ENCODE measurements around the gene HPS4. TPM values are rescaled to one million over a fixed set of nuclear protein-coding genes. Genes with fewer than 3 reads are reported as not detected.
"Not testable (repeated sequence)": the region's sequence is repeated elsewhere in the genome, so short reads cannot be mapped to it uniquely, and the experiment has no call there.

The HPS4 gene
- total RNA-seq, 1 donor from 2014 or later, result 28.1 TPM

DNA sequence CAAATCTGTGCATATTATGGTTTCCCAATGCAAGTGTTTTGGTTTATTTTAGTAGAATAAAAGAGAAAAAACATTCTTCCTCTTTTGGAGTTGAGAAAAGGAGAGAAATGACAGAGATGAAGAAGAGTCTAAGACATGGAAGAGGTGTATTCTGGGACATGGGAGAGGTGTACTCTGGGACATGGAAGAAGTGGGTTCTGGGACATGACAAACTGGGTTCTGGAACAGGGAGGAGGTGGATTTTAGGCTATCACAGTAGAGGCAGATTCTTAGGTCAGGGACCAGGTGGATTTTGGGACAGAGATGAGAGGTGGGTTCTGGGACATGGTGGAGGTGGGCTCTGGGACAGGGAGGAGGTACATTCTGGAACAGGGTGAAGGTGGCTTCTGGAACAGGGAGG lies 56.7 kb downstream of the HPS4 start:
- DNase-seq (ENCODE audit: low spot score in 2 of 2) (no peak), FAIRE-seq (no peak)

DNA sequence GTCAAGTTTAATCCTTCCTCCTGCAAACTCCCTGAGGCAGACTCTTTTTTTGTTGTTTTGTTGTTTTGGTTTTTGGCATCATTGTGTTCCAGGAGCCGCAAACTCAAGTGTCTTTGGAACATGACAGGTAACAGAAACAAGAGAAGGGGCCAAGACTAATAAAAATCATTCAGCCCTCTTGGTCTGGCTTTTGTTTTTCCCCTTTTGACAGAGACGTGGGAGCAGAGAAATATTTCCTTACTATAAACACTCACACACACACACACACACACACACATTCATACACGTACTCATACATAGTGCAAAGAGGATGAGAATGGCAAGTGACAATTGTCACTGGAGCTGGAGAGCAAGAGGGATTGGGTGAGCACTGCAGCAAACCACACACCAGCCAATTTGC lies 65.0 kb downstream of the HPS4 start:
- no peak for FAIRE-seq

DNA sequence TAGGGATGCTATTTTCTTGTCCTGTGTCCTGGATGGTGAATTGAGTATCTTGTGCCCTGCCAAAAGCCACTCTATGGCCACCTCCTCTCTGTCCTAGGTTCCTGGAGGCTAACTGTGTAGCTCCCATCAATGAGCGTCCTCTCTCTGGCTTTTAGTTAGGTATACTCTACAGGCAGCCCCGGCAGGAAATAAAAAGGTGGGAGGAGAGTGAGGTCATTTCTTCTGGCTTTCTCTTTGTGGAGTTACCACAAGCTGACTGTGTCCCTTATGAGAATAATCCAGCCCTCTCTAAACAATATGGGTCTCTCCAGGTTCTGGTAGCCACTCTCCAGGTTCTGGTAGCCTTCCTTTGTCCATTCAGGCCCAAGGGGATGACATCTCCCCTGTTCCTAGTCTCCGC lies 66.2 kb downstream of the HPS4 start:
- DNase-seq (ENCODE audit: low spot score in 2 of 2), result no peak
- FAIRE-seq, result no peak

More for the DNA sequence above, 65.0 kb downstream of the HPS4 start:
- no peak for DNase-seq (ENCODE audit: low spot score in 2 of 2)

DNA sequence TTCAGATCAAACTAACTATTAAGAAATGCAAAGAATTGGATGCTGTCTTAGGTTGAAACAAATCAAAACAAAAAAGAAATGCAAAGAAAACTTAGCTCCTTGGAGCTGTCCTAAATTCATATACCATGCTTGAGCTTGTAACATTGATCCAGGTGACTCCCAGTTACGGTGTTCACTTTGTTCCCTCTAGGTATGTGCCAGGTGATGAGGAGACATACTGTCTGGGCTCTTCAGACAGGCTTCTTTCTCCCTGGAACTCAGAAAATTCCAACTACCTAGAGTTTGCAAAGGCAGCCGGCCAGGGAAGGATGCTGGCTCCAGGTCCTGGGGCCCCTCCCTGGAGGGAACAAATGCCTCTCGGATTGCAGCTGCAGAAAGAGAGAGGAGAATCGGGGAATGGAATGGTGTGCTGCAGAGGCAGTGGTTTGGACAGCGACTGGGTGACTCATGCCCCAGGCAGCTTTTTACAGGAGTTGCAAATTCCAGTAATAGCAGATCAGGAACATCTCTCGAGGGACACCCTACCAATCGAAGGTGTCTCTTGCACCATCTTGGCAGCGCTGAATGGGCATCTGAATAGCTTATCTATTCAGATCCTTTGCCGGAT lies 66.8 kb downstream of the HPS4 start:
- FAIRE-seq, result no peak
- no peak for DNase-seq (ENCODE audit: low spot score in 2 of 2)

DNA sequence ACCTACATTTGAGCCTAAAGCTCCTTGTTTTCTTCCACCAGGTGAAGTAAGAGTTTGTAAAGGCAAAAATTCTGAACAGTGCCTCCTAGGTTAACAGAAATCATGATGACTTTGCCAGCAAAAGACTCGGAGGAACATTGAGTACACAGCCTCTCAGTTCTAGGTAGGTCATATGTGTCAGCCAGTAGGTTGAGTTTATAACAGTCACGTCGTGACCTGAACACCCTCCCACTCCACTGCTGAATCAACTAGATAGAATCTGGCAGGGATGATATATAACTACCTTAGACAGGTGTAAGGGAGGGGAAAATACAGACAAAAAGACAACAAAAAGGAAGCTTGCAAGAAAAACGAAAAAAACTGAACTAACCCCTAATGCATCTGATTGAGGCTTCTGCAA lies 67.3 kb downstream of the HPS4 start:
- FAIRE-seq, result no peak
- no peak for DNase-seq (ENCODE audit: low spot score in 2 of 2)

DNA sequence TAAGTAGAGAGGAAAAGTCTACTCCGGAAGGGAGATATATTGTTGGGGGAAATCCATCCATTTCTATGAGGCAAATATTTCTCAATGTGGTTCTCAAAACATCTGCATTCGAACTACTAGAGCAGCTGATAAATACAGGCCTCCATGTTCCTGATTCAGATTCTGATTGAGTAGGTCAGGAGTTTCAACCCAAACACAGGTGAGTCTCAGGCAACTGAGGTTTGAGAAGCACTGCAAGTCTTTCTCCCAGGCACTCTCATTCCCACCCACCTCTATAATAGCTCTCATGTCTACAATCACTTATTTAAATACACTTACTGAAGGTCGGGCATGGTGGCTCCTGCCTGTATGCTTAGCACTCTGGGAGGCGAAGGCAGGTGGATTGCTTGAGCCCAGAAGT lies 69.2 kb downstream of the HPS4 start:
- DNase-seq (ENCODE audit: low spot score in 2 of 2) (no peak), FAIRE-seq (no peak)

DNA sequence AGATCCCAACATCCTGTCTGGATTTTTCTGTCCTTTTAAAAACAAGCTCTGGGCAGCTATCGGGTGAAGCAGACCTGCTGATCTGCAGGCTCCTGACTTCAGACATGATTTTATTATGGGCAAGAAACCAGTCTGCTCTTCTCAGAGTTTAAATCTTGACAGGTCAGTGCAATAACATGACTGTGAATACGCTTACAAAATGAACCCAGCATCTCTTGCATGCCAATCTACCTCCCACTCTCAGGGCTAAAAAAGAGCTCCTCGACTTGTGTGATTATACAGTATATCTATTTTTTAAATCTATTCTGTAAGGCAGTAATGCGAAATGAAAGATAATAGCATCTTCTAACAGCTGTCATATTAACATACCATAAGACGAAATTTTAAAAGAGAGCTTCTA lies 73.2 kb downstream of the HPS4 start:
- DNase-seq (ENCODE audit: low spot score in 2 of 2) (no peak), FAIRE-seq (no peak)

DNA sequence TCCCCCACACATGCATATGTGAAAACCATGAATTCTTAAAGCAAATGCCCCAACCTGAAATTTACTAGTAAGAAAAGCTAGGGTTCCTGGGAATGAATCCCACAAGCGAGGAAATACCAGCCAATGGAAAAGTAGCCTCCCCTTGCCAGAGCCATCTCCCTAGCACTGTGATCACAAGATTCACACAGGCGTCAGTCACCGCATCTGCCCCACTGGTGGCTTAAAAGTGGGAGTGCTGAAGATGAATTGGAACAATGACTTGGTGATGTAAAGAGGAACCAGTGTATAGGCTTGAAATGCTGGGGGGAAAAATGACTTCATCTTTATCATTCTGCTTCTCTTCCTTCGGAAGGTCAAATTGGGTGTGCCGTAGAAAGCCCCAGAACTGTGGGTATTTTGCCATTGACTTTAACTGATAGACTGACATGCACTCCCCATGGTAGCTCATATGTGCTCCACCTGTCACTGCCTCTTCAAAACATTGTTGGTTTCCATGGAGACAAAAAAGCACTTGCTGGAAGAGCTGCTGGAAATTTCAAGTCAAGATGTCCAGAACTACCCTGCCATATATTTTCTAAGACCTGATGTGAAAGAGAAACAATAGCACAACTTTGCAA lies 73.8 kb downstream of the HPS4 start:
- FAIRE-seq, result no peak
- no peak for DNase-seq (ENCODE audit: low spot score in 2 of 2)

DNA sequence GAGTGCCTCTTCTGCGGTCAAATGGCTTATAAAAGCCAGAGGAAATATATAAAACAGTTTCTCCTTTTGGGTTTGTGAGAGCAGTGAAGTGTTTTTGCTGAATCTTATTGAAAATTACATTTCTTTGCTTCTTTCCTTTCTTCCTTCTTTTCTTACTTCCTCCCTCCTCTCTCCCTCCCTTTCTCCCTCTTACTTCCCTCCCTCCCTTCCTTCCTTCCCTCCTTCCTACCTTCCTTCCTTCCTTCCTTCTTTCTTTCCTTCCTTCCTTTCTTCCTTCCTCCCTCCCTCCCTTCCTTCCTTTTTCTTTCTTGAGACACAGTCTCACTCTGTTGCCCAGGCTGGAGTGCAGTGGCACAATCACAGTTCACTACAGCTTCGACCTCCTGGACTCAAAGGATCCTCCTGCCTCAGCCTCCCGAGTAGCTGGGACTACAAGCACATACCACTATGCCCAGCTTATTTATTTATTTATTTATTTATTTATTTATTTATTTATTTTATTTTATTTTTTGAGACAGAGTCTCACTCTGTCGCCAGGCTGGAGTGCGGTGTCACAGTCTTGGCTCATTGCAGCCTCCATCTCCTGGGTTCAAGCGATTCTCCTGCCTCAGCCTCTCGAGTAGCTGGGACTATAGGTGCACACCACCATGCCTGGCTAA lies 74.9 kb downstream of the HPS4 start:
- not testable (repeated sequence) for DNase-seq (ENCODE audit: low spot score in 2 of 2); FAIRE-seq

DNA sequence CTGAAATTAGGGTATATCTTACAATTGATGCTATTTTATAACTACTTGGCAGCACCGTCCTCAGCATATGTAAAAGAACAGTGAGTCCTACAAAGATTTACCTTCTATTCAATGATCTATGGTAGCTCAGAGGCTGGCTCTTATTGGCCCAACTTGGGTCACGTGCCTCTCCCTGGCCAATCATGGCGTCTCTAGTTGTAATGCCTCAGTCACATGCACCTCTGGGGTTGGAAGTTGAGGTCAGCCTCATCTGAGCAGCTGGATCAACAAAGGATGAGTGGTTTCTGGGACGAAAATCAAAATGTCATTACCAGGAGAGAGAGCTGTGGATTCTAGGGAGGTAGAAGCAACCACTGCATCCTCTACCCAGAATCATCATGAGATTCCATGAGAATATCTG lies 77.5 kb downstream of the HPS4 start:
- FAIRE-seq, result no peak
- DNase-seq (ENCODE audit: low spot score in 2 of 2), result no peak

DNA sequence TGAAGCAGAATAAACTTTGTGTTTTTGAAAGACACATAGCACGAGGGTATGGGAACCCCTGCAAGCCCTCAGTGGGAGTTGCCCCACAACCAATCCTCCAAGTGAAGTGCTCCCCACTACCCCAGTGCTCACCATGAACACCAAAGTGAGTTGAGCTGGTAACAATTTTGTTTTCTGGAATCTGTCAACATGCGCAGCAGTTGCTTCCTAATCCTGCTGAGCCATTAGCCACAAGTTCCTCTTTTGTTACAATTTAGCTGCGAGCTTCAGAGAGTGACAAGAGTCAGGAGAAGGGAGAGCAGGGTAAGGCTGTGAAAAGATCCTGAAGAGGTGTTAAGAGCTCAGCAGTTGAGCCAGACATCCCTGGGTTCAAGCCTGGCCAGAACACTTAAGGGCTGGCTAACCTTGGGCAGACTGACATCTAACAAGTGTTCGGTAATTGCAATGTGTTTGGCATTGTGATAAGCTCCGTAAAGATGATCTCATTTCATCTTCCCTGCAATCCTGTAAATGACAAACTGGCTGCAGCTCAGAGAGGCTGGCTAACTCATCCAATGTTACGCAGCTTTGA lies 78.6 kb downstream of the HPS4 start:
- DNase-seq (ENCODE audit: low spot score in 2 of 2), result no peak
- no peak for FAIRE-seq

DNA sequence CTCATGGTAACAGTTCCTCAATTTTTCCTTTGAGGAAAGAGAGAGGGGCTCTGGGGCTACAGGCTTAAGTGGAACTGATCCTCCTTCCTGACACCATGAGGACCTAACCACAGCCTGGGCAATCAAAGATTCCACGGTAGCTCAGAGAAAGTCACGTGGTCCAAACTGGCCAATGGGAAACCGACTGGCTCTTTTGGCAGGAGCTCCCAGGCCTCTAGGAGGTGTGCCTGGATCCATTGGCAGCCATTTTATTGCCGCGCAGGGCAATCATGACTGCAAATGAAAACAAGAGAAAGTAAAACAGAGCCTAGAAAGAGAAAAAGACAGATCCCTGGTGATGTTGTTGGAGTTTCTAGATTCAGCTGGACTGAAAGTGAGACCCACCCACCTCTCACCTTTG lies 81.9 kb downstream of the HPS4 start:
- FAIRE-seq (no peak), DNase-seq (ENCODE audit: low spot score in 2 of 2) (no peak)

Other genes starting within 250 kb of the HPS4 start
- 14.3 TPM for gene ASPHD2, start 54.5 kb downstream of the HPS4 start, total RNA-seq
- 13.5 TPM for gene SRRD, start 94 bp upstream of the HPS4 start, total RNA-seq
- gene TFIP11, start 28.7 kb upstream of the HPS4 start, total RNA-seq, result 45.7 TPM
- gene TPST2, start 106.3 kb upstream of the HPS4 start, total RNA-seq, result 6.1 TPM
- 2.0 TPM for gene CRYBB1, start 134.2 kb upstream of the HPS4 start, total RNA-seq
- not detected for gene CRYBA4, start 138.2 kb upstream of the HPS4 start, total RNA-seq
- gene MIAT, start 173.8 kb upstream of the HPS4 start, total RNA-seq, result 110 TPM

Measured in frontal cortex (tissue), 4 donors.